BJ (cell line): ENCODE results near the gene VWDE. TPM values are rescaled to one million over a fixed set of nuclear protein-coding genes. Genes with fewer than 3 reads are reported as not detected.

ENCODE experiments used
- CTCF ChIA-PET: fragments of 350-600 bp; formaldehyde crosslinking; extraction: SDS; loops from one replicate; lab custom pipeline; 2021; ENCODE audit warnings: antibody characterized with exemption, inconsistent platforms; lab: Yijun Ruan, JAX
- POLR2A ChIA-PET: fragments of 300-600 bp; sonication (Branson Sonifier 250); formaldehyde crosslinking; extraction: SDS; loops from one replicate; lab custom pipeline; 2021; ENCODE audit warnings: antibody characterized with exemption; lab: Charles Lee
- DNase-seq: peaks from one replicate; pipeline ENCODE4 v3.0.0-alpha.2; 2011; ENCODE audit warnings: low read depth
- H3K27me3 ChIP-seq: 2 replicates; pipeline ENCODE4 v1.6.0; 2011; ENCODE audit warnings: low read length; ENCODE audit not compliant: control insufficient read depth, insufficient read depth
- H3K36me3 ChIP-seq: 2 replicates; pipeline ENCODE4 v1.5.1; 2011; ENCODE audit warnings: low read length; ENCODE audit not compliant: control insufficient read depth, insufficient read depth
- H3K4me3 ChIP-seq: 2 replicates; pipeline ENCODE4 v1.5.1; 2011; ENCODE audit warnings: low read depth, mild to moderate bottlenecking, control low read depth, low read length
- CTCF ChIP-seq: IDR thresholded peaks from 2 replicates; pipeline ENCODE4 v1.5.1; 2011; ENCODE audit warnings: low read depth, mild to moderate bottlenecking, control low read depth, inconsistent platforms, low read length, moderate library complexity; ENCODE audit not compliant: insufficient read depth
- polyA plus RNA-seq: library from polyadenylated mRNA; depleted of rRNA; stranded (reverse); fragments of >200 nt; gene quantifications from 2 replicates; pipeline ENCODE4 v1.2.3, GENCODE V29; 2011

Gene VWDE
- polyA plus RNA-seq, 1 experiment: not detected

- Histone ChIP-seq H3K4me3 (no peak overlapping the region), H3K27me3 (no peaks in the 10 kb centered on the region), H3K36me3 (no peaks in the 10 kb centered on the region)
- no peak for DNase-seq
- no peak for TF ChIP-seq CTCF
- CTCF ChIA-PET: no interaction called here
- POLR2A ChIA-PET: no interaction called here
Observed at GRCh38 chr7:12314199-12314598, 89.5 kb downstream of the VWDE start.

- no peak for TF ChIP-seq CTCF
- Histone ChIP-seq H3K27me3 (no peaks in the 10 kb centered on the region), H3K4me3 (no peak overlapping the region), H3K36me3 (no peaks in the 10 kb centered on the region)
- ChIA-PET CTCF (no interaction called here), POLR2A (no interaction called here)
- DNase-seq: no peak
Observed at GRCh38 chr7:12305502-12305901, 98.2 kb downstream of the VWDE start.

- Histone ChIP-seq H3K4me3 (no peak overlapping the region), H3K36me3 (no peaks in the 10 kb centered on the region), H3K27me3 (no peaks in the 10 kb centered on the region)
- no peak for DNase-seq
- CTCF ChIA-PET: no interaction called here
- POLR2A ChIA-PET: no interaction called here
- TF ChIP-seq CTCF: no peak
Observed at GRCh38 chr7:12303495-12303894, 100.2 kb downstream of the VWDE start.

- no peak for TF ChIP-seq CTCF
- ChIA-PET POLR2A (no interaction called here), CTCF (no interaction called here)
- Histone ChIP-seq H3K27me3 (no peaks in the 10 kb centered on the region), H3K4me3 (no peak overlapping the region), H3K36me3 (no peaks in the 10 kb centered on the region)
- no peak for DNase-seq
Observed at GRCh38 chr7:12303062-12303461, 100.6 kb downstream of the VWDE start.

- ChIA-PET POLR2A (no interaction called here), CTCF (no interaction called here)
- H3K27me3 ChIP-seq: no peaks in the 10 kb centered on the region
- no peaks in the 10 kb centered on the region for H3K36me3 ChIP-seq
- no peak for DNase-seq
- H3K4me3 ChIP-seq: no peak overlapping the region
- no peak for TF ChIP-seq CTCF
Observed at GRCh38 chr7:12300415-12300814, 103.2 kb downstream of the VWDE start.
